SU-DHL-6 (cell line): Measurements from ENCODE around the gene GMPPA.

Source experiments
- H2AFZ ChIP-seq: fragments of 200-600 bp; sonication (generic); 2 replicates; pipeline ENCODE4 v1.6.1; 2014; ENCODE audit warnings: low read depth, mild to moderate bottlenecking, moderate library complexity, mixed read lengths, antibody characterized with exemption, low read length; ENCODE audit not compliant: severe bottlenecking
- H3F3A ChIP-seq: fragments of 200-600 bp; shearing (Covaris generic); 2 replicates; pipeline ENCODE4 v1.6.0; 2016; ENCODE audit warnings: antibody characterized with exemption, mild to moderate bottlenecking; ENCODE audit not compliant: insufficient read depth
- H3K27ac ChIP-seq: fragments of 200-600 bp; sonication (generic); 2 replicates; pipeline ENCODE4 v1.5.1; 2016; ENCODE audit warnings: low read depth, mild to moderate bottlenecking, low read length, moderate library complexity, mixed read lengths
- H3K27me3 ChIP-seq: fragments of 200-600 bp; sonication (generic), shearing (Covaris generic); 2 replicates; pipeline ENCODE4 v1.6.0; 2014; ENCODE audit warnings: mild to moderate bottlenecking, low read length
- H3K36me3 ChIP-seq: fragments of 200-600 bp; sonication (generic); 2 replicates; pipeline ENCODE4 v1.6.1; 2014; ENCODE audit warnings: mild to moderate bottlenecking, low read length, mixed read lengths
- H3K4me2 ChIP-seq: fragments of 300-600, 200-600 bp; shearing (Covaris generic), sonication (generic); 2 replicates; pipeline ENCODE4 v1.6.0; 2014; ENCODE audit warnings: low read length, low read depth, mild to moderate bottlenecking; ENCODE audit not compliant: poor library complexity, severe bottlenecking
- H3K4me3 ChIP-seq: fragments of 200-600 bp; sonication (generic); 2 replicates; pipeline ENCODE4 v1.5.1; 2014; ENCODE audit warnings: antibody characterized with exemption, low read length, mild to moderate bottlenecking, mixed read lengths; ENCODE audit not compliant: insufficient read depth, poor library complexity, severe bottlenecking
- H3K79me2 ChIP-seq: fragments of 200-600 bp; sonication (generic); 2 replicates; pipeline ENCODE4 v1.6.1; 2014; ENCODE audit warnings: mild to moderate bottlenecking, low read length, moderate library complexity; ENCODE audit not compliant: insufficient read depth
- H3K9ac ChIP-seq: fragments of 200-600 bp; sonication (generic); 2 replicates; pipeline ENCODE4 v1.7.0; 2014; ENCODE audit warnings: mild to moderate bottlenecking, low read length
- H3K9me2 ChIP-seq: fragments of 200-600 bp; sonication (generic); replicated peaks from 2 replicates; pipeline ENCODE4 v1.6.1; 2014; ENCODE audit warnings: low read length; ENCODE audit not compliant: insufficient read depth
- H3K9me3 ChIP-seq: fragments of 200-600 bp; sonication (generic); 2 replicates; pipeline ENCODE4 v1.6.1; 2014; ENCODE audit warnings: low read length, mixed read lengths; ENCODE audit not compliant: insufficient read depth
- H4K20me1 ChIP-seq: fragments of 200-600 bp; sonication (generic); 2 replicates; pipeline ENCODE4 v1.6.1; 2014; ENCODE audit warnings: low read depth, mild to moderate bottlenecking, antibody characterized with exemption, low read length, moderate library complexity, mixed read lengths
- EZH2phosphoT487 ChIP-seq: fragments of 200-600 bp; sonication (generic), shearing (Covaris generic); conservative IDR thresholded peaks from 2 replicates; pipeline ENCODE4 v1.6.1; 2018; ENCODE audit warnings: mild to moderate bottlenecking, antibody characterized with exemption, low read length, moderate library complexity, mixed read lengths
- TF ChIP-seq, protein P1 (sequence below): fragments of 200-600 bp; sonication (generic); IDR thresholded peaks from one replicate; pipeline ENCODE4 v1.5.1; 2017; ENCODE audit warnings: antibody characterized with exemption, mild to moderate bottlenecking, low read length, moderate library complexity; ENCODE audit not compliant: insufficient read depth, poor library complexity, severe bottlenecking

GMPPA gene

GRCh38 chr2:219514196-219514761 is 15.6 kb downstream of the GMPPA start, which contains the start of gene ASIC4:
ASIC4 (plus strand) TSS chr2:219514482; CDS start chr2:219514725, 243 bp downstream.
- H3K9ac ChIP-seq = no peak within 1 kb of the TSS

GRCh38 chr2:219514836-219515235 is 16.1 kb downstream of the GMPPA start:
- no peaks in the 10 kb centered on the region for H3K79me2 ChIP-seq
- H3K9me3 ChIP-seq = no peaks in the 10 kb centered on the region
- H3K27ac ChIP-seq = no peak overlapping the region
- H3F3A ChIP-seq = no peaks in the 10 kb centered on the region
- H3K4me3 ChIP-seq = no peak overlapping the region
- H3K9me2 ChIP-seq = no peaks in the 10 kb centered on the region
- no peak overlapping the region for H3K9ac ChIP-seq
- H2AFZ ChIP-seq = no peak overlapping the region
- H3K36me3 ChIP-seq = no peaks in the 10 kb centered on the region
- no peaks in the 10 kb centered on the region for H4K20me1 ChIP-seq
- TF ChIP-seq EZH2phosphoT487 = no peak
- TF ChIP-seq, protein P1, sequence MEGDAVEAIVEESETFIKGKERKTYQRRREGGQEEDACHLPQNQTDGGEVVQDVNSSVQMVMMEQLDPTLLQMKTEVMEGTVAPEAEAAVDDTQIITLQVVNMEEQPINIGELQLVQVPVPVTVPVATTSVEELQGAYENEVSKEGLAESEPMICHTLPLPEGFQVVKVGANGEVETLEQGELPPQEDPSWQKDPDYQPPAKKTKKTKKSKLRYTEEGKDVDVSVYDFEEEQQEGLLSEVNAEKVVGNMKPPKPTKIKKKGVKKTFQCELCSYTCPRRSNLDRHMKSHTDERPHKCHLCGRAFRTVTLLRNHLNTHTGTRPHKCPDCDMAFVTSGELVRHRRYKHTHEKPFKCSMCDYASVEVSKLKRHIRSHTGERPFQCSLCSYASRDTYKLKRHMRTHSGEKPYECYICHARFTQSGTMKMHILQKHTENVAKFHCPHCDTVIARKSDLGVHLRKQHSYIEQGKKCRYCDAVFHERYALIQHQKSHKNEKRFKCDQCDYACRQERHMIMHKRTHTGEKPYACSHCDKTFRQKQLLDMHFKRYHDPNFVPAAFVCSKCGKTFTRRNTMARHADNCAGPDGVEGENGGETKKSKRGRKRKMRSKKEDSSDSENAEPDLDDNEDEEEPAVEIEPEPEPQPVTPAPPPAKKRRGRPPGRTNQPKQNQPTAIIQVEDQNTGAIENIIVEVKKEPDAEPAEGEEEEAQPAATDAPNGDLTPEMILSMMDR = no peak
- no peak overlapping the region for H3K4me2 ChIP-seq
- H3K27me3 ChIP-seq = no peaks in the 10 kb centered on the region

More at GRCh38 chr2:219514196-219514761, 15.6 kb downstream of the GMPPA start, which contains the start of gene ASIC4:
- no peak within 1 kb of the TSS for H3K4me3 ChIP-seq
- no peaks in the 10 kb centered on the region for H3K79me2 ChIP-seq
- H3K9me2 ChIP-seq = no peaks in the 10 kb centered on the region
- H3K27me3 ChIP-seq = no peaks in the 10 kb centered on the region
- H4K20me1 ChIP-seq = no peaks in the 10 kb centered on the region
- H3K36me3 ChIP-seq = no peaks in the 10 kb centered on the region
- no peak for TF ChIP-seq EZH2phosphoT487
- TF ChIP-seq, protein P1 = no peak
- H3K4me2 ChIP-seq = no peak within 1 kb of the TSS
- no peaks in the 10 kb centered on the region for H3K9me3 ChIP-seq
- no peak within 1 kb of the TSS for H3K27ac ChIP-seq
- no peak within 1 kb of the TSS for H2AFZ ChIP-seq
- no peaks in the 10 kb centered on the region for H3F3A ChIP-seq

GRCh38 chr2:219515874-219516629 is 17.4 kb downstream of the GMPPA start:
- H3K27ac ChIP-seq = no peak overlapping the region

More at GRCh38 chr2:219515874-219516629, 17.4 kb downstream of the GMPPA start:
- H3K79me2 ChIP-seq = no peaks in the 10 kb centered on the region
- no peaks in the 10 kb centered on the region for H3K9me3 ChIP-seq
- H3K9me2 ChIP-seq = no peaks in the 10 kb centered on the region
- no peaks in the 10 kb centered on the region for H3F3A ChIP-seq
- no peak for TF ChIP-seq EZH2phosphoT487
- TF ChIP-seq, protein P1 = no peak
- H2AFZ ChIP-seq = no peak overlapping the region
- H3K9ac ChIP-seq = no peak overlapping the region
- no peaks in the 10 kb centered on the region for H3K36me3 ChIP-seq
- no peaks in the 10 kb centered on the region for H4K20me1 ChIP-seq
- H3K27me3 ChIP-seq = no peaks in the 10 kb centered on the region
- no peak overlapping the region for H3K4me3 ChIP-seq
- no peak overlapping the region for H3K4me2 ChIP-seq
